ENCODE results near the gene SMARCC2.
A peak's percentile ranks its signal among the peaks of the same experiment; 100 is the strongest.
"Not testable (repeated sequence)": the region's sequence is repeated elsewhere in the genome, so short reads cannot be mapped to it uniquely, and the experiment has no call there.

Gene SMARCC2

GRCh38 chr12:56118688-56119357, 70.5 kb downstream of the SMARCC2 start:
- DNase-seq = no peak

GRCh38 chr12:56117778-56118687, 71.2 kb downstream of the SMARCC2 start, which contains the start of gene ZC3H10:
TSS of gene ZC3H10 (plus strand) at chr12:56118266. CDS start at chr12:56120563, 2,297 bp downstream.
- DNase-seq = peak; percentile 93 to 95

- not testable (repeated sequence) for DNase-seq
Measured at GRCh38 chr12:56117082-56117706, 72.1 kb downstream of the SMARCC2 start.

DNA sequence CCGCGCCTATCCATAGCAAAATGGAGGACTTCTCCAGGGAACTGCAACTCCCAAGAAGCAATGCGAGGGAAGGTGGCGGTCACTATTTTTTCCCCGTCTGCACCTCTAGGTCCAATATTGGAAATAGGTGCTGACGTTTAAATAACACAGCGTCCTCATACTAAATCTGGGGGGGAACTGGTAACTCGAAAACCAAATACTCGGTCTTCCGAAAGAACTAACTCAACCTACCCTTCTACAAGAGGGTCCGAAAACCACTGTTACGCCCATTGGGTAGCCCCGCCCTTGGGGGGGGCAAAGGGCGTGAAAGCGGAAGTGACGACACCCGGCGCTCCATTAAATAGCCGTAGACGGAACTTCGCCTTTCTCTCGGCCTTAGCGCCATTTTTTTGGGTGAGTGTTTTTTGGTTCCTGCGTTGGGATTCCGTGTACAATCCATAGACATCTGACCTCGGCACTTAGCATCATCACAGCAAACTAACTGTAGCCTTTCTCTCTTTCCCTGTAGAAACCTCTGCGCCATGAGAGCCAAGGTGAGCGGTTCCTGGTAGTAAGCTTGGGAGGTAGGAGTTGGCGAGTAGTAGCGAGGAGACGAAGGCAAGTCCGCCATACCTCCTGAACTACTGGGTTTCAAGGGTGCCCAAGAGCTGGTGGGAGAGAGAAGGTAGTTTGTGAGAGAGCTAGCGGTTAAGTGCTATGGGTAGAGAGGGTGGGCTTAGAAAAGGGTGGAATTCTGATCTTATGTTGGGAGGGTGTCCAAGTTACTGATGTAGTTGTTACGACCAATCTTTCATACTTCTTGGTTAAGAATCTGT, 72.8 kb downstream of the SMARCC2 start, which contains the start of gene RPL41:
Gene RPL41, plus strand, starts transcription at position 367 of the 815 bp plus-strand sequence.
- peak; percentile 92 for DNase-seq

DNA sequence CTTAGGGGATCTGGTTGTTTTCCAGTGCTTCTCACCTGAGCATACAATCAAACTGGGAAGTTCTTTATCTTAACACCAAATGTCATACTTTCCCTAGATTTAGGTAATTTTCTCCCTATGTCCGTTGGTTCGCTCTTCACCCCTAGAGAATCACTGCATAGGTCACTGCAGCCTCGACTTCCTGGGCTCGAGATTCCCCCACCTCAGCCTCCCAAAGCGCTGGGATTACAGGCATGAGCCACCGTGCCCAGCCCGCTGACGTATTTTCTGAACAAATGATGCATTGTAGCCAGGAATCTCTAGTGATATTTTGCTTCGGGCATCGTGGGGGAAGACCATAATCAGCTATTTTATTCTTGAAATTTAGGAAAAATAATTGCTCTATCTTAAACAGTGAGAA, 74.0 kb downstream of the SMARCC2 start:
- no peak for DNase-seq

GRCh38 chr12:56114084-56114483, 75.2 kb downstream of the SMARCC2 start:
- DNase-seq = no peak

Data from activated CD4-positive, alpha-beta T cell treated with anti-CD3 and anti-CD28 coated beads, Interleukin-2, amount 50 U/mL, for 4 hours (primary cell).